Measurements from ENCODE around the gene EFNA5. TPM values are rescaled to one million over a fixed set of nuclear protein-coding genes. Genes with fewer than 3 reads are reported as not detected.

The EFNA5 gene
- polyA plus RNA-seq, 1 donor, result 6.1 TPM

GRCh38 chr5:107574287-107574686 is 96.5 kb downstream of the EFNA5 start:
- H3K4me3 ChIP-seq (ENCODE audit: low read length), result no peak overlapping the region
- no peaks in the 10 kb centered on the region for H3K27me3 ChIP-seq (ENCODE audit: control insufficient read depth, insufficient read depth, low read length)
- H3K4me1 ChIP-seq (ENCODE audit: control insufficient read depth, insufficient read depth, low read length), result peaks cover 15% of the 10 kb centered on the region
- no peaks in the 10 kb centered on the region for H3K36me3 ChIP-seq (ENCODE audit: control insufficient read depth, insufficient read depth, low read length)
- no peak overlapping the region for H3K27ac ChIP-seq (ENCODE audit: low read length)
- no peaks in the 10 kb centered on the region for H3K9me3 ChIP-seq (ENCODE audit: control insufficient read depth, low read depth, low read length)
- no peak for DNase-seq
- WGBS (ENCODE audit: insufficient coverage, low lambda C conversion rate), result no CpG with 5 or more reads among the region's 1 CpG

GRCh38 chr5:107572715-107573368 is 97.9 kb downstream of the EFNA5 start:
- no peak overlapping the region for H3K27ac ChIP-seq (ENCODE audit: low read length)
- H3K27me3 ChIP-seq (ENCODE audit: control insufficient read depth, insufficient read depth, low read length), result no peaks in the 10 kb centered on the region
- no peak for DNase-seq
- H3K4me1 ChIP-seq (ENCODE audit: control insufficient read depth, insufficient read depth, low read length), result peaks cover 15% of the 10 kb centered on the region
- H3K36me3 ChIP-seq (ENCODE audit: control insufficient read depth, insufficient read depth, low read length), result no peaks in the 10 kb centered on the region
- H3K9me3 ChIP-seq (ENCODE audit: control insufficient read depth, low read depth, low read length), result no peaks in the 10 kb centered on the region
- no peak overlapping the region for H3K4me3 ChIP-seq (ENCODE audit: low read length)
- WGBS (ENCODE audit: insufficient coverage, low lambda C conversion rate), result 80% methylated on average over 2 of the region's 8 CpGs

GRCh38 chr5:107571621-107572536 is 98.9 kb downstream of the EFNA5 start:
- H3K4me1 ChIP-seq (ENCODE audit: control insufficient read depth, insufficient read depth, low read length), result peaks cover 15% of the 10 kb centered on the region
- peak; percentile 90 to 96 for DNase-seq
- H3K4me3 ChIP-seq (ENCODE audit: low read length), result peak overlapping the region; percentile 48
- 14% methylated on average over 1 of the region's 26 CpGs for WGBS (ENCODE audit: insufficient coverage, low lambda C conversion rate)
- peak overlapping the region; percentile 50 for H3K27ac ChIP-seq (ENCODE audit: low read length)
- no peaks in the 10 kb centered on the region for H3K9me3 ChIP-seq (ENCODE audit: control insufficient read depth, low read depth, low read length)
- H3K36me3 ChIP-seq (ENCODE audit: control insufficient read depth, insufficient read depth, low read length), result no peaks in the 10 kb centered on the region
- H3K27me3 ChIP-seq (ENCODE audit: control insufficient read depth, insufficient read depth, low read length), result no peaks in the 10 kb centered on the region

GRCh38 chr5:107570805-107571531 is 99.8 kb downstream of the EFNA5 start:
- no CpG with 5 or more reads among the region's 14 CpGs for WGBS (ENCODE audit: insufficient coverage, low lambda C conversion rate)
- peaks cover 15% of the 10 kb centered on the region for H3K4me1 ChIP-seq (ENCODE audit: control insufficient read depth, insufficient read depth, low read length)
- peak overlapping the region; percentile 50 for H3K27ac ChIP-seq (ENCODE audit: low read length)
- peak; percentile 45 to 80 for DNase-seq
- H3K4me3 ChIP-seq (ENCODE audit: low read length), result peak overlapping the region; percentile 48
- H3K27me3 ChIP-seq (ENCODE audit: control insufficient read depth, insufficient read depth, low read length), result no peaks in the 10 kb centered on the region
- no peaks in the 10 kb centered on the region for H3K36me3 ChIP-seq (ENCODE audit: control insufficient read depth, insufficient read depth, low read length)
- H3K9me3 ChIP-seq (ENCODE audit: control insufficient read depth, low read depth, low read length), result no peaks in the 10 kb centered on the region

- WGBS (ENCODE audit: insufficient coverage, low lambda C conversion rate), result no CpG with 5 or more reads among the region's 4 CpGs
- Histone ChIP-seq H3K36me3 (ENCODE audit: control insufficient read depth, insufficient read depth, low read length) (no peaks in the 10 kb centered on the region), H3K27me3 (ENCODE audit: control insufficient read depth, insufficient read depth, low read length) (no peaks in the 10 kb centered on the region), H3K9me3 (ENCODE audit: control insufficient read depth, low read depth, low read length) (no peaks in the 10 kb centered on the region), H3K4me1 (ENCODE audit: control insufficient read depth, insufficient read depth, low read length) (peaks cover 15% of the 10 kb centered on the region), H3K27ac (ENCODE audit: low read length) (no peak overlapping the region), H3K4me3 (ENCODE audit: low read length) (no peak overlapping the region)
- DNase-seq, result no peak
These were observed 100.6 kb downstream of the EFNA5 start for GRCh38 chr5:107570181-107570580.

- Histone ChIP-seq H3K4me1 (ENCODE audit: control insufficient read depth, insufficient read depth, low read length) (peaks cover 15% of the 10 kb centered on the region), H3K4me3 (ENCODE audit: low read length) (no peak overlapping the region), H3K36me3 (ENCODE audit: control insufficient read depth, insufficient read depth, low read length) (no peaks in the 10 kb centered on the region), H3K27me3 (ENCODE audit: control insufficient read depth, insufficient read depth, low read length) (no peaks in the 10 kb centered on the region), H3K9me3 (ENCODE audit: control insufficient read depth, low read depth, low read length) (no peaks in the 10 kb centered on the region), H3K27ac (ENCODE audit: low read length) (no peak overlapping the region)
- 100% methylated on average over 1 of the region's 4 CpGs for WGBS (ENCODE audit: insufficient coverage, low lambda C conversion rate)
- DNase-seq, result no peak
These were observed 102.7 kb downstream of the EFNA5 start for GRCh38 chr5:107567901-107568671.

- WGBS (ENCODE audit: insufficient coverage, low lambda C conversion rate), result 83% methylated on average over 1 of the region's 2 CpGs
- peaks cover 12% of the 10 kb centered on the region for H3K4me1 ChIP-seq (ENCODE audit: control insufficient read depth, insufficient read depth, low read length)
- H3K9me3 ChIP-seq (ENCODE audit: control insufficient read depth, low read depth, low read length), result no peaks in the 10 kb centered on the region
- H3K27me3 ChIP-seq (ENCODE audit: control insufficient read depth, insufficient read depth, low read length), result no peaks in the 10 kb centered on the region
- no peaks in the 10 kb centered on the region for H3K36me3 ChIP-seq (ENCODE audit: control insufficient read depth, insufficient read depth, low read length)
- no peak for DNase-seq
- no peak overlapping the region for H3K4me3 ChIP-seq (ENCODE audit: low read length)
- H3K27ac ChIP-seq (ENCODE audit: low read length), result no peak overlapping the region
These were observed 103.8 kb downstream of the EFNA5 start for GRCh38 chr5:107566986-107567385.

- Histone ChIP-seq H3K4me1 (ENCODE audit: control insufficient read depth, insufficient read depth, low read length) (peaks cover 6% of the 10 kb centered on the region), H3K4me3 (ENCODE audit: low read length) (no peak overlapping the region), H3K9me3 (ENCODE audit: control insufficient read depth, low read depth, low read length) (no peaks in the 10 kb centered on the region), H3K36me3 (ENCODE audit: control insufficient read depth, insufficient read depth, low read length) (no peaks in the 10 kb centered on the region), H3K27ac (ENCODE audit: low read length) (no peak overlapping the region), H3K27me3 (ENCODE audit: control insufficient read depth, insufficient read depth, low read length) (no peaks in the 10 kb centered on the region)
- DNase-seq, result no peak
- no CpG with 5 or more reads among the region's 10 CpGs for WGBS (ENCODE audit: insufficient coverage, low lambda C conversion rate)
These were observed 104.7 kb downstream of the EFNA5 start for GRCh38 chr5:107565791-107566767.

GRCh38 chr5:107564931-107565372 is 105.8 kb downstream of the EFNA5 start:
- H3K36me3 ChIP-seq (ENCODE audit: control insufficient read depth, insufficient read depth, low read length), result no peaks in the 10 kb centered on the region
- no peaks in the 10 kb centered on the region for H3K4me1 ChIP-seq (ENCODE audit: control insufficient read depth, insufficient read depth, low read length)
- WGBS (ENCODE audit: insufficient coverage, low lambda C conversion rate), result 90% methylated on average over 2 of the region's 4 CpGs

More at GRCh38 chr5:107564931-107565372, 105.8 kb downstream of the EFNA5 start:
- Histone ChIP-seq H3K9me3 (ENCODE audit: control insufficient read depth, low read depth, low read length) (no peaks in the 10 kb centered on the region), H3K27ac (ENCODE audit: low read length) (no peak overlapping the region), H3K27me3 (ENCODE audit: control insufficient read depth, insufficient read depth, low read length) (no peaks in the 10 kb centered on the region), H3K4me3 (ENCODE audit: low read length) (no peak overlapping the region)
- no peak for DNase-seq
